Vagina (tissue), 2 donors: ENCODE results near the gene ZNF385C. TPM values are rescaled to one million over a fixed set of nuclear protein-coding genes. Genes with fewer than 3 reads are reported as not detected.

ENCODE experiments used
- DNase-seq, 2 donors: peaks; one replicate each; pipeline ENCODE4 v3.0.0-alpha.2; 2017; ENCODE audit errors: extremely low spot score in 2 of 2
- H3K27ac ChIP-seq: fragments of 200-600 bp; sonication (generic); one replicate; pipeline ENCODE4 v1.5.1; 2019
- H3K27me3 ChIP-seq: fragments of 200-600 bp; sonication (generic); one replicate; pipeline ENCODE4 v1.5.1; 2019
- H3K36me3 ChIP-seq, 2 donors: fragments of 200-600 bp; sonication (generic); one replicate each; pipeline ENCODE4 v1.5.1; 2017 to 2019
- H3K4me1 ChIP-seq: fragments of 200-600 bp; sonication (generic); one replicate; pipeline ENCODE4 v1.5.1; 2019
- H3K4me3 ChIP-seq, 2 donors: fragments of 200-600 bp; sonication (generic); 1 replicate in 1 of 2; 2 replicates in 1 of 2; pipeline ENCODE4 v1.5.1; 2016 to 2019
- H3K9me3 ChIP-seq: fragments of 200-600 bp; sonication (generic); one replicate; pipeline ENCODE4 v1.5.1; 2019
- CTCF ChIP-seq, 3 experiments: fragments of 450-650 bp in 2 of 3; fragments of 200-600 bp in 1 of 3; sonication (generic) in 1 of 3; IDR thresholded peaks; one replicate each; pipeline ENCODE4 v1.5.1; 2017 to 2019; ENCODE audit warnings: antibody characterized with exemption in 3 of 3, mild to moderate bottlenecking in 2 of 3, moderate library complexity in 2 of 3
- POLR2A ChIP-seq, 2 donors: fragments of 450-650 bp; IDR thresholded peaks; one replicate each; pipeline ENCODE4 v1.6.1; 2017; ENCODE audit warnings: antibody characterized with exemption in 2 of 2, mild to moderate bottlenecking in 2 of 2, moderate library complexity in 2 of 2
- POLR2AphosphoS5 ChIP-seq, 2 donors: sonication (generic); formaldehyde crosslinking; IDR thresholded peaks; one replicate each; pipeline ENCODE4 v1.9.0; 2017; ENCODE audit warnings: antibody characterized with exemption in 2 of 2, mild to moderate bottlenecking in 2 of 2, low read depth in 1 of 2; ENCODE audit not compliant: insufficient read depth in 1 of 2
- intact Hi-C: fragments of 100-400 bp; cut with DNase I; formaldehyde crosslinking; loops from one replicate; pipeline ENCODE4 v1.15.1; 2023
- total RNA-seq: library from RNA; depleted of rRNA; stranded (reverse); fragments of >200 nt; gene quantifications from one replicate; pipeline ENCODE4 v1.2.3, GENCODE V29; 2016

Gene ZNF385C
- total RNA-seq, 1 donor from 2014 or later, result 0.49 TPM

- H3K4me3 ChIP-seq, result no peak overlapping the region
- peaks cover 4% of the 10 kb centered on the region for H3K27me3 ChIP-seq
- no peak overlapping the region for H3K27ac ChIP-seq
- H3K9me3 ChIP-seq, result no peaks in the 10 kb centered on the region
- DNase-seq, result no peak
- TF ChIP-seq POLR2A (IDR thresholded peaks at IDR 0.05) (no peak), CTCF (IDR thresholded peaks at IDR 0.05) (no peak), POLR2AphosphoS5 (IDR thresholded peaks at IDR 0.05; ENCODE audit: insufficient read depth in 1 of 2, low read depth in 1 of 2) (no peak)
- peaks cover 3% of the 10 kb centered on the region for H3K4me1 ChIP-seq
- H3K36me3 ChIP-seq, result no peaks in the 10 kb centered on the region
- intact Hi-C loops, result no loop called here
These were observed 43.2 kb downstream of the ZNF385C start for GRCh38 chr17:42055027-42055426.

- peaks cover 9% of the 10 kb centered on the region for H3K4me1 ChIP-seq
- H3K27me3 ChIP-seq, result peaks cover 4% of the 10 kb centered on the region
- H3K9me3 ChIP-seq, result no peaks in the 10 kb centered on the region
- TF ChIP-seq POLR2AphosphoS5 (IDR thresholded peaks at IDR 0.05; ENCODE audit: insufficient read depth in 1 of 2, low read depth in 1 of 2), result no peak
- no peak for TF ChIP-seq POLR2A (IDR thresholded peaks at IDR 0.05)
- no peak for TF ChIP-seq CTCF (IDR thresholded peaks at IDR 0.05)
- H3K36me3 ChIP-seq, result no peaks in the 10 kb centered on the region
- intact Hi-C loops, result no loop called here
- no peak overlapping the region for H3K4me3 ChIP-seq
- no peak overlapping the region for H3K27ac ChIP-seq
- no peak for DNase-seq
These were observed 44.4 kb downstream of the ZNF385C start for GRCh38 chr17:42053731-42054500.

- no peak for DNase-seq
- Histone ChIP-seq H3K27me3 (peaks cover 4% of the 10 kb centered on the region), H3K36me3 (no peaks in the 10 kb centered on the region), H3K27ac (no peak overlapping the region), H3K9me3 (no peaks in the 10 kb centered on the region), H3K4me1 (peaks cover 9% of the 10 kb centered on the region), H3K4me3 (no peak overlapping the region)
- intact Hi-C loops, result no loop called here
- no peak for TF ChIP-seq CTCF (IDR thresholded peaks at IDR 0.05)
- TF ChIP-seq POLR2AphosphoS5 (IDR thresholded peaks at IDR 0.05; ENCODE audit: insufficient read depth in 1 of 2, low read depth in 1 of 2), result no peak
- TF ChIP-seq POLR2A (IDR thresholded peaks at IDR 0.05), result no peak
These were observed 45.9 kb downstream of the ZNF385C start for GRCh38 chr17:42052346-42052877.

GRCh38 chr17:42051645-42052044 lies 46.6 kb downstream of the ZNF385C start:
- no peak overlapping the region for H3K4me3 ChIP-seq
- peaks cover 4% of the 10 kb centered on the region for H3K27me3 ChIP-seq
- H3K36me3 ChIP-seq, result no peaks in the 10 kb centered on the region
- intact Hi-C loops, result no loop called here
- H3K4me1 ChIP-seq, result peaks cover 9% of the 10 kb centered on the region
- H3K27ac ChIP-seq, result no peak overlapping the region
- no peak for DNase-seq
- H3K9me3 ChIP-seq, result no peaks in the 10 kb centered on the region
- no peak for TF ChIP-seq CTCF (IDR thresholded peaks at IDR 0.05)
- no peak for TF ChIP-seq POLR2A (IDR thresholded peaks at IDR 0.05)
- TF ChIP-seq POLR2AphosphoS5 (IDR thresholded peaks at IDR 0.05; ENCODE audit: insufficient read depth in 1 of 2, low read depth in 1 of 2), result no peak

- Histone ChIP-seq H3K4me3 (peak overlapping the region; percentile 67 to 76), H3K27ac (no peak overlapping the region), H3K27me3 (peaks cover 4% of the 10 kb centered on the region), H3K9me3 (no peaks in the 10 kb centered on the region), H3K36me3 (no peaks in the 10 kb centered on the region), H3K4me1 (peaks cover 9% of the 10 kb centered on the region)
- TF ChIP-seq POLR2AphosphoS5 (IDR thresholded peaks at IDR 0.05; ENCODE audit: insufficient read depth in 1 of 2, low read depth in 1 of 2) (no peak), POLR2A (IDR thresholded peaks at IDR 0.05) (no peak), CTCF (IDR thresholded peaks at IDR 0.05) (no peak)
- intact Hi-C loops, result no loop called here
- DNase-seq, result no peak
These were observed 47.3 kb downstream of the ZNF385C start for GRCh38 chr17:42051013-42051400.
